ENCODE data around the gene KCNJ11.

Gene KCNJ11

GRCh38 chr11:17408026-17408425, 19.6 kb upstream of the KCNJ11 start:
- no peak for DNase-seq

GRCh38 chr11:17407575-17407974, 19.1 kb upstream of the KCNJ11 start:
- DNase-seq: no peak

- no peak for DNase-seq
These were observed 18.3 kb upstream of the KCNJ11 start for GRCh38 chr11:17406818-17407149.

- no peak for DNase-seq
These were observed 17.8 kb upstream of the KCNJ11 start for GRCh38 chr11:17406082-17406817.

GRCh38 chr11:17405232-17406005, 17.0 kb upstream of the KCNJ11 start:
- DNase-seq: no peak

- DNase-seq: no peak
These were observed 15.7 kb upstream of the KCNJ11 start for GRCh38 chr11:17403980-17404759.

GRCh38 chr11:17402486-17402885, 14.0 kb upstream of the KCNJ11 start:
- DNase-seq: no peak

- no peak for DNase-seq
These were observed 13.4 kb upstream of the KCNJ11 start for GRCh38 chr11:17401841-17402240.

GRCh38 chr11:17401316-17401715, 12.9 kb upstream of the KCNJ11 start:
- no peak for DNase-seq

GRCh38 chr11:17400048-17400775, 11.8 kb upstream of the KCNJ11 start:
- no peak for DNase-seq

GRCh38 chr11:17399236-17399635, 10.8 kb upstream of the KCNJ11 start:
- no peak for DNase-seq

- no peak for DNase-seq
These were observed 9.0 kb upstream of the KCNJ11 start for GRCh38 chr11:17397311-17398002.

GRCh38 chr11:17396598-17397310, 8.3 kb upstream of the KCNJ11 start:
- DNase-seq: no peak

- DNase-seq: no peak
These were observed 7.5 kb upstream of the KCNJ11 start for GRCh38 chr11:17395978-17396377.

GRCh38 chr11:17395554-17395961, 7.1 kb upstream of the KCNJ11 start:
- DNase-seq: no peak

- no peak for DNase-seq
These were observed 6.4 kb upstream of the KCNJ11 start for GRCh38 chr11:17394743-17395390.

GRCh38 chr11:17393472-17393871, 5.0 kb upstream of the KCNJ11 start:
- no peak for DNase-seq

- no peak for DNase-seq
These were observed 4.4 kb upstream of the KCNJ11 start for GRCh38 chr11:17392872-17393271.

- DNase-seq: no peak
These were observed 3.3 kb upstream of the KCNJ11 start for GRCh38 chr11:17391493-17392355.
